NCI-H2081 treated with DMSO at 0.1 percent for 48 hours (cell line): ENCODE data around the gene TRIM45.
A peak's percentile ranks its signal among the peaks of the same experiment; 100 is the strongest.
"Not testable (repeated sequence)": the region's sequence is repeated elsewhere in the genome, so short reads cannot be mapped to it uniquely, and the experiment has no call there.

Experiments
- DNase-seq: peaks from one replicate; lab custom pipeline; 2025; lab: John Stamatoyannopoulos, UW

Gene TRIM45, protein sequence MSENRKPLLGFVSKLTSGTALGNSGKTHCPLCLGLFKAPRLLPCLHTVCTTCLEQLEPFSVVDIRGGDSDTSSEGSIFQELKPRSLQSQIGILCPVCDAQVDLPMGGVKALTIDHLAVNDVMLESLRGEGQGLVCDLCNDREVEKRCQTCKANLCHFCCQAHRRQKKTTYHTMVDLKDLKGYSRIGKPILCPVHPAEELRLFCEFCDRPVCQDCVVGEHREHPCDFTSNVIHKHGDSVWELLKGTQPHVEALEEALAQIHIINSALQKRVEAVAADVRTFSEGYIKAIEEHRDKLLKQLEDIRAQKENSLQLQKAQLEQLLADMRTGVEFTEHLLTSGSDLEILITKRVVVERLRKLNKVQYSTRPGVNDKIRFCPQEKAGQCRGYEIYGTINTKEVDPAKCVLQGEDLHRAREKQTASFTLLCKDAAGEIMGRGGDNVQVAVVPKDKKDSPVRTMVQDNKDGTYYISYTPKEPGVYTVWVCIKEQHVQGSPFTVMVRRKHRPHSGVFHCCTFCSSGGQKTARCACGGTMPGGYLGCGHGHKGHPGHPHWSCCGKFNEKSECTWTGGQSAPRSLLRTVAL

DNA sequence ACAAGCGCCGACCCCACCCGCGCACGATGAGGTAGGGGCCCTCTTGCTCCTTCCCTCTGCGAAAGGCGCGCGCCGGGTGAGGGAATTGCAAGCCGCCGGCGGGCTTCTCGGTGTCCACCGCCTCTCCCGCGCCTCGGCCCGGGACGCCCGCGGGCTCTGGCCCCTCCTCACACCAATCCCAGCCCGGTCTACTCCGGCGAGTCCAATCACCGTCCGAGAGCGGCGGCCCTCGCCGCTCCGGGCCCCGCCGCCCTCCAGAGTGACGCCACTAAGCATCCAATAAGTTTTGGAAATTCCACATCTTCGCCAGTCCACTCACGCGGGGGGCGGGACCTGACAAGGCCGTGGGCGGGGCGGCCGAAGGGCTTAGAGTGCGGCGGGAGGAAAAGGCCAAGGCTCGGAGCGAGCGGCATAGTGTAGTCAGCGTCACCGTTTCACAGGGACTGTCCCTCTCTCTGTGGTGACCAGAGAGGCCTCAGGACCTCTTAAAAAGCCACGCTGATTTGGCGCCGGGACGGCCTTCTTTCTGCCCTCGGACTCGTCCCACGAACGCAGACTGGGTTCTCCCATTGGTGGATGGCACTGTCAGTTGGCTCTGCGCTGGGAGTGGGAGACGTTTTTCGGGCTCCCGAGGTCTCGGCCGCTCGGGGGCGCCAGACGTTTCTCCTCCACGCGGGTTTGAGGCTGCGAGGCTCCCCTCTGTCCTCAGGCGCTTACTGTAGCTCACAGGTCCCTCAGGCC lies at the start of gene TRIM45:
Gene TRIM45, minus strand, starts transcription at position 161 of the 741 bp plus-strand sequence. CDS start 548 bp downstream, outside the sequence.
- peak; percentile 72 for DNase-seq

DNA sequence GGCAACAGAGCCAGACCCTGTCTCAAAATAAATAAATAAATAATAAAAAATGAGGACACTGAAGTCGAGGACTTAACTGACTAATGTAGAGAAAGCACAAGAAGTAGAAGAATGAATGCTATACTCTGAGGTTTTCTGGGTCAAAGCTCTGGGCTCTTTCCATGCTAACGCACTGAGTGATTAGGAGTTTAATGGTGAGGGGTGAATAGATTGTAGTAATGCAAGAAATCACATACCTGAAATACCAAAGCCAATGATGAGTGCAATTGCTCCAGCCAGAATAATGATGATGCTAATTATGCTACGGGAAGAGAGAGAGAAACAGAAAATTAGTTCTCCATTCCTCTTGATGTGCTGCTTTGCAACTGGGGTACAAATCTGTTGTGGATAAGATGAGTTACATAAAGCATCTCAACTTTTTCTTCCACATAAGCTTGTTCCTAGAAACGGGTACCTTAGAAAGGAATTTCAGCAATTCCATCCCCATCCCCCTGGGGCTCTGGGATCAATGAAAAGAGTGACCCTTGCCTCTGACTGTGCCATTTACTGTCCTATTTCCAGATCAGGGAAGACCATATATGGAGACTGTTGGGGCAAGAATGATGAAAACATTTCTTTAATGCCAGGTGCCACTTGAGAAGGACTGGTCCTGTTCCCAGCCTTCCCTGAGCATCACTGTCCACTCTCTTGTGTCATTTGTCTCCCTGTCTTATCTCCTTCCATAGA lies 48.5 kb upstream of the TRIM45 start:
- no peak for DNase-seq

- no peak for DNase-seq
Measured at GRCh38 chr1:117167402-117167801, 45.9 kb upstream of the TRIM45 start.

DNA sequence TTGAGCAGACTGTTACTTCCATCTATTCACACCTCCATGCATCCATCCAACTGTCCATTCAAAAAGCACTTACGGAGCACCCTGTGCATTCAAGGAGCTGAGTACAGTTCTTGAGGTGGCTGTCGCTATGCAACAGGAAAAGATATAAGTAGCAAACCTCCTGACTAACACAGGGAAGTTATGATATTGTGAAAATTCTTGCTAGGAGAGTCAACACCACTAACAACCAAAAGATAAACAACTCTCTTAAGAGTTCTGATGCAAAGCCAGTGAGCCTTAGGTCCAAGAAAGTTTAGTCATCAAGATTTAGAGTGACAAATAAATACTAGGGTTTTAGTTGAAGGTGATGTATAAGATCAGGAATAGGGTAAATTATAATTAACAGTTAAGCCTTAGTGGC lies 44.5 kb upstream of the TRIM45 start:
- no peak for DNase-seq

GRCh38 chr1:117164209-117164608 lies 42.7 kb upstream of the TRIM45 start:
- DNase-seq: no peak

- DNase-seq: no peak
Measured at GRCh38 chr1:117162816-117163215, 41.3 kb upstream of the TRIM45 start.

DNA sequence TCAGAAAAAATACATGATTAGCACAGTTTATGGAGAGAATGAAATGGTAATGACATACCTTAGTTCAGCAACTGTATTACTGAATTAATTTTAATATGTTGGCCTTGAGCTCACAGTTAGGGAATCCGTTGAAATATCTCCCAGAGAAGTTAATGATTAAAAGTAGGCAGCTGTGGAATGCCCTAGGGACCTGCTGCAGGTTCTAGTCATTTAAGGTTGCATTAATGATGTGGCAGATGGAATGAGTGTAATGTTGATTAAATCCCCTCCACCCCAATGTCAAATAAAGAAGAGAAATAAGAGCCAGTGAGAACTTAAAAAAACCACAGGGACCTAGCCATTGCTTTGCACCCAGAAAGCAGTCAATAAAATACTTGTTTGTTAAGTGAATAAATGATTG lies 40.3 kb upstream of the TRIM45 start:
- DNase-seq: no peak

- not testable (repeated sequence) for DNase-seq
Measured at GRCh38 chr1:117151305-117151704, 29.8 kb upstream of the TRIM45 start.

DNA sequence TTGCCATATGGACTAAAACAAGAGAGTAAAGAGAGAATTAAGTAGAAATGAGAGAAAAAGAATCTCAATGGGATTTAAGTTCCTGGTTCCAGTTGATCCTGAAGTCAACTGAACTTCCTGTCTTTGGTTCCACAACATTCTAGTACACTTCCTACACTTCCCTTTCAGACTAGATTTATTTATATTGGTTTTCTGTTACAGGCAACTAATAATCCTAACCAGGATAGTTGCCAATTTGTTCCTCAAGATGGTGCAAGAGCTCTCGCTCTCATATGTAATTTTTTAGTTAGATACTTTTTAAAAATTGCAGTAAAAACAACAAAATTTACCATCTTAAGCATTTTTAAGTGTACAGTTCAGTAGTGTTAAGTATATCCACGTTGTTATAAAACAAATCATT lies 28.8 kb upstream of the TRIM45 start:
- DNase-seq: no peak

- DNase-seq: no peak
Measured at GRCh38 chr1:117147856-117148588, 26.5 kb upstream of the TRIM45 start.

DNA sequence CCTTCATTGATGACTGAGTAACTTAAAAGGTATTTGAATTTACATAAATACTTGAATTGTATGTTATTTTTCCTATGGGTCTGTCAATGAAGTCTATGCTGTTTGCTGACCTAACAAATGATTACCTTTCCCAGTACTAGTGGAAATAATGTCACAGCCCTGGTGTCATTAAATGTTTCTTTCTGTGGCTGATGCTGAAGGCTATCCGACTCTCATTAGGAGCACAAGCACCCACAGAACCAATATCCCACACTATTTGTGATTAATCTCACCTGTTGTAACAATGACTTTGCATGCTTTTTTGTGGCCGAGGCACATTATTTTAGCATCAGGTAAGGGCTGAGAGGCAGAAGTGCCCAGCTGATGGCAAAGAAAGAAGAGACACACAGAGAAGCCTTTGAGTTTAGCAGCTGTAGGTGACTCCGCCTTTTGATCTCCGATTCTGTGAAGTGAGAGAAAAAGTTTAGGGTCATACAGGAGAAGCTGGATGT lies 25.8 kb upstream of the TRIM45 start:
- no peak for DNase-seq

GRCh38 chr1:117146575-117147340 lies 25.2 kb upstream of the TRIM45 start:
- DNase-seq: no peak

DNA sequence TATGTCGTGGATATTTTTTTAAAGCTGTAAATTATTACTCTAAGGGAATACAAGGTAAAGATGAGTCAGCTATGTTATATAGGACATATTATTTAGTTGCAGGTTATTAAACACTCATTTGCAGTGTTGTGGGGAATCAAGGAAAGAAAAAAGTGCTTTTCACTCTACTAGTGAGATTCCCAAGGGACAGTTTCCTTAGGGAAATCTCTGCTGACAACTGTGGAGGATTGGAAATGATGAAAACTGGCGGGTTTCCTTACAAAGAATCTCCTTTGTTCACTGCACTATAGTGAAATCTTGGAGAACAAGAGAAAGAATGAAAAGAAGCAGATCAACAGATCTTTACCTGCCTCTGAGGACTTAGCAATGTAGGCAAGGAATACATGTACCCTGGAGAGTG lies 24.5 kb upstream of the TRIM45 start:
- DNase-seq: no peak

- no peak for DNase-seq
Measured at GRCh38 chr1:117143871-117144270, 22.3 kb upstream of the TRIM45 start.

- DNase-seq: no peak
Measured at GRCh38 chr1:117143172-117143571, 21.6 kb upstream of the TRIM45 start.

GRCh38 chr1:117142200-117142599 lies 20.7 kb upstream of the TRIM45 start:
- DNase-seq: no peak

DNA sequence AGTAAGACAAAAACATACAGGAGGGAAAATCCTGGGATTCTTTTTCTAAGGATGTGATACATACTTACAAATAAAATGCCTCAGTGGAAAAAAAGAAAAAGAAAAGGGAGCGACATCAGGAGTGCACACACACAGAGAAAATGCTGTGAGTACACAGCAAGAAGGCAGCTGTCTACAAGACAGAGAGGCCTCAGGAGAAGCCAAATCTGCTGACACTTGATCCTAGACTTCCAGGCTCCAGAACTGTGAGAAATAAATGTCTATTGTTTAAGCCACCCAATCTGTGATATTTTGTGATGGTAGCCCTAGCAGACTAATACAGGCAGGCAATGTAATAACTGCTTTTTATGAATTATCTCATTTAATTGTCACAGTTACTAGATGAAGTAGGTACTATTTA lies 17.0 kb upstream of the TRIM45 start:
- no peak for DNase-seq

DNA sequence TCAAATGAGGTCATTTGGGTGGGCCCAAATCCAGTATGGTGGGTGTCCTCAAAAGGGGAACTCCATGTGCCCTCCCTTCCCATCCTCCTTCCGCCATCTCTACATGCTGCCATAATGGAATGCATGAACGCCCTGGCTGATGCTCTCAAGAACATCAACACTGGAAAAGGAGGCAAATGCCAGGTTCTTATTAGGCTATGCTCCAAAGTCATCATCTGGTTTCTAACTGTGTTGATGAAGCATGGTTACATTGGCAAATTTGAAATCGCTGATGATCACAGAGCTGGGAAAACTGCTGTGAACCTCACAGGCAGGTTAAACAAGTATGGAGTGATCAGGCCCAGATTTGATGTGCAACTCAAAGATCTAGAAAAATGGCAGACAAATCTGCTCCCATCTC lies 16.6 kb upstream of the TRIM45 start:
- no peak for DNase-seq

- DNase-seq: no peak
Measured at GRCh38 chr1:117137281-117137855, 15.8 kb upstream of the TRIM45 start.

DNA sequence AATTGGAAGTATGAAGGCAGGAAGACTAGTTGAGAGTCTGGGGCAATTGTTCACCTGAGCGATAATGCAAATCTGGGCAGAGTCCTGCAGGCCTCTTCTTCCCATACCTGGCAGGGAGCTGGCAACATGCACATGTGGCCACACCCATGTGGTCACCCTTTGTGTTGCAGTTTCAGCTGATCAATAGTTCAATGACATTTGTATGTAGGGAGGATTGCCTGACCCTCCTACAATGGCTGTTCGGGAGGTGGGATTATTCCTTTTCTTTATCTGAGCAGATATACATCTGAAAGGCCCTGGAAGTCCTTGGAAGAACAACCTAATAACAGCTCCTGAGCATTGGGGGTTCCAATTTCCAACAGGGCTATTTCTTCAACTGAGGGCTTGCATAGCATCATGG lies 15.2 kb upstream of the TRIM45 start:
- DNase-seq: no peak
